ENCODE results near the gene WDR7. TPM values are rescaled to one million over a fixed set of nuclear protein-coding genes. Genes with fewer than 3 reads are reported as not detected.

The WDR7 gene
- total and polyA plus RNA-seq, 9 of the 15 experiments (the other 6 are each of a cell fraction or from before 2014, with no cell fraction given): 1.4 to 9.4 (median 5.3) TPM

GRCh38 chr18:57063601-57064103 is 412.5 kb downstream of the WDR7 start:
- ATAC-seq (no peak), DNase-seq (ENCODE audit: extremely low read depth in 1 of 4, low spot score in 3 of 4) (no peak), FAIRE-seq (no peak)
- TF ChIP-seq ZSCAN32 (CRISPR knock-in tag; IDR thresholded peaks at IDR 0.05): no peak
- no peak for TF ChIP-seq CREB5 (CRISPR knock-in tag; IDR thresholded peaks at IDR 0.05)
- no peak for TF ChIP-seq MAX (CRISPR knock-in tag; IDR thresholded peaks at IDR 0.05)
- no peak for TF ChIP-seq ETV6 (IDR thresholded peaks at IDR 0.05; ENCODE audit: borderline replicate concordance in 1 of 2, low read depth in 2 of 2, low read length in 1 of 2)
- no peak for TF ChIP-seq ETV6 (CRISPR knock-in tag; IDR thresholded peaks at IDR 0.05; ENCODE audit: borderline replicate concordance)
- TF ChIP-seq POLR3G (IDR thresholded peaks at IDR 0.05; ENCODE audit: extremely low read depth, insufficient read length, insufficient replicate concordance): no peak
- TF ChIP-seq NCOA6 (IDR thresholded peaks at IDR 0.05): no peak
- no peak for TF ChIP-seq CGGBP1 (CRISPR knock-in tag; IDR thresholded peaks at IDR 0.05)
- no peak for TF ChIP-seq NR4A1 (CRISPR knock-in tag; IDR thresholded peaks at IDR 0.05)
- no peak for TF ChIP-seq NR4A1 (tag; IDR thresholded peaks at IDR 0.05)
- no peak for TF ChIP-seq CTBP1 (IDR thresholded peaks at IDR 0.05; ENCODE audit: borderline replicate concordance)
- TF ChIP-seq ZNF584 (CRISPR knock-in tag; IDR thresholded peaks at IDR 0.05; ENCODE audit: low read depth): no peak
- TF ChIP-seq BRD4 (IDR thresholded peaks at IDR 0.05): no peak
- no peak for TF ChIP-seq SRSF3 (IDR thresholded peaks at IDR 0.05; ENCODE audit: insufficient read depth, low read length)
- ChIA-PET POLR2A (interaction anchor here (0.6 kb wide), 1 partner anchor 454 kb away, joined by 3 read pairs; no protein-coding TSS in a partner anchor), CTCF (ENCODE audit: low intra/inter-chr PET ratio) (no interaction called here)
- H3K27ac ChIP-seq (ENCODE audit: extremely low read depth, low read depth, low read length): no peak overlapping the region
- no peaks in the 10 kb centered on the region for H3K79me2 ChIP-seq (ENCODE audit: control insufficient read depth, insufficient read depth, low read length)
- no peaks in the 10 kb centered on the region for H3K36me3 ChIP-seq (ENCODE audit: control insufficient read depth, insufficient read depth, low read length)
- no peaks in the 10 kb centered on the region for H3K4me1 ChIP-seq (replicated peaks in 1 of 2; ENCODE audit: control insufficient read depth in 2 of 2, insufficient read depth in 2 of 2, low read length in 2 of 2)
- no peak overlapping the region for H3K4me3 ChIP-seq
- peaks cover 0 to 26% of the 10 kb centered on the region in 2 experiments; a peak in 2 of 5 replicates for H3K27me3 ChIP-seq (ENCODE audit: control insufficient read depth in 2 of 2, insufficient read depth in 2 of 2, low read length in 2 of 2)
- H3K9me1 ChIP-seq (ENCODE audit: control insufficient read depth, insufficient read depth, low read length): no peaks in the 10 kb centered on the region
- no peaks in the 10 kb centered on the region for H4K20me1 ChIP-seq (replicated peaks; ENCODE audit: control insufficient read depth, insufficient read depth, low read length)
- WGBS (ENCODE audit: insufficient coverage, low coverage, missing lambda C conversion rate): 0% methylated on average over 2 of the region's 3 CpGs
- H2AFZ ChIP-seq (ENCODE audit: low read depth, low read length): no peak overlapping the region
- H3K9ac ChIP-seq (ENCODE audit: insufficient read depth in 1 of 2, low read depth in 2 of 2, low read length in 2 of 2): no peak overlapping the region
- H3K4me2 ChIP-seq (ENCODE audit: insufficient read depth, low read length): no peak overlapping the region
- in situ Hi-C loops (cut with MboI): no loop called here
- intact Hi-C loops (cut with micrococcal nuclease): no loop called here
- BruUV-seq (replicated peaks): no TSS peak
- H3K9me3 ChIP-seq (replicated peaks; ENCODE audit: control insufficient read depth, insufficient read depth, low read depth, low read length): no peaks in the 10 kb centered on the region

Measured in K562 (cell line).